ENCODE data around the gene TCEANC2.

Gene TCEANC2

GRCh38 chr1:54094001-54094729 lies 40.8 kb downstream of the TCEANC2 start:
- TF ChIP-seq GATA3 (IDR thresholded peaks at IDR 0.05; ENCODE audit: low read depth, low read length) (no peak), GATA2 (IDR thresholded peaks at IDR 0.05; ENCODE audit: low read depth, low read length) (no peak)

DNA sequence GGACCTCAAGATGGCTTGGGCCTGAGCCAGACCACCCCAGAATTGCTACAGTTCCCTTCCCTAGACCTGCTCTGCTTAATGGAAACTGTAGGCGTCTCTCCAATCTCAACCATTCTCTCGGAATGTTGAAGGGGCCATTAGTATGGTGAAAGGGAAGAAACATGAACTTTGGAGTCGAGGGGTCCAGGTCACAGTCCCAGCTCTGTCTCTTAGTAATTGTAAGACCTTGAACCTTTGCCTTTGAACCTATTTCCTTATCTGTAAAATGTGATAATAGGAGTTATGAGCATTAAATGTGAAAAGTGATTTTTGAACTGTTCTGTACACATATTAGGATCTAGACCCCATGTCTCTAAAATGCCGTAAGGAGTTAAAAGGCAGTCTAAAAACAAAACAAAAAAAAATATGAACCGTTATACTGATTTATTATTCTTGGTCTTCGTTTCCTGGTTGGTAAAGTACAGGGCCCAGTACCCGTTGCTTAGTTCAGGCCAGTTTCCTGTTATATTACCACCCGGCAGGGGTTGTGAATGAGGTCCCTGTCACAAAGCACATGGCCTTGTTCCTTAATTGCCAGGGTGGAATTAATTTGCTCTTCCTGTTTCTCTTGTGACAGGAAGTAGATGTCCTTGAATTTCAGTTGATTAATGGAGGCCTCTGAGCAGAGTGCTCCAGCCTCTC lies 42.3 kb downstream of the TCEANC2 start:
- no peak for TF ChIP-seq GATA2 (IDR thresholded peaks at IDR 0.05; ENCODE audit: low read depth, low read length)
- TF ChIP-seq GATA3 (IDR thresholded peaks at IDR 0.05; ENCODE audit: low read depth, low read length), result no peak

GRCh38 chr1:54096227-54096876 lies 42.9 kb downstream of the TCEANC2 start:
- TF ChIP-seq GATA3 (IDR thresholded peaks at IDR 0.05; ENCODE audit: low read depth, low read length), result no peak
- TF ChIP-seq GATA2 (IDR thresholded peaks at IDR 0.05; ENCODE audit: low read depth, low read length), result no peak

DNA sequence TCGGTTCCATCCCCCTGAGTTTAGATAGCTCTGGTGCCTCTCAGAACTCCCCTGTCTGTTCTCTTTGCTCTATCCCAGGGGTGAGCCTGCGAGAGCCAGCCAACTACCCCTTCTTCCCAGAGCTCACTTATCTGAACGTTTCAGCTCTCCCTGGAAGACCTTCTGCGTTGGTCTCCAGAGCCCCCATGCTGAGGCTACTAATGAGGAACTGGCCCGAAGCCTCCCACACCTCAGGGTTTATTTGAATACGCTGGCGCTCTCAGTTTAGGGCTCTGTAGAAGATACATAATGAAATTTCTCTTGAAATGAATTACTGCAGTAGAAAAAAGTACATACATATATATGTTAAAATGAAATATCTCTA lies 43.5 kb downstream of the TCEANC2 start:
- TF ChIP-seq GATA3 (IDR thresholded peaks at IDR 0.05; ENCODE audit: low read depth, low read length) (no peak), GATA2 (IDR thresholded peaks at IDR 0.05; ENCODE audit: low read depth, low read length) (no peak)

GRCh38 chr1:54099061-54099610 lies 45.7 kb downstream of the TCEANC2 start:
- TF ChIP-seq GATA2 (IDR thresholded peaks at IDR 0.05; ENCODE audit: low read depth, low read length) (no peak), GATA3 (IDR thresholded peaks at IDR 0.05; ENCODE audit: low read depth, low read length) (no peak)

- TF ChIP-seq GATA3 (IDR thresholded peaks at IDR 0.05; ENCODE audit: low read depth, low read length) (no peak), GATA2 (IDR thresholded peaks at IDR 0.05; ENCODE audit: low read depth, low read length) (no peak)
Measured at GRCh38 chr1:54100500-54100899, 47.1 kb downstream of the TCEANC2 start.

- TF ChIP-seq GATA2 (IDR thresholded peaks at IDR 0.05; ENCODE audit: low read depth, low read length), result no peak
- no peak for TF ChIP-seq GATA3 (IDR thresholded peaks at IDR 0.05; ENCODE audit: low read depth, low read length)
Measured at GRCh38 chr1:54103414-54103813, 50.0 kb downstream of the TCEANC2 start.

GRCh38 chr1:54105080-54105479 lies 51.7 kb downstream of the TCEANC2 start:
- no peak for TF ChIP-seq GATA2 (IDR thresholded peaks at IDR 0.05; ENCODE audit: low read depth, low read length)

GRCh38 chr1:54105736-54106269 lies 52.4 kb downstream of the TCEANC2 start:
- no peak for TF ChIP-seq GATA3 (IDR thresholded peaks at IDR 0.05; ENCODE audit: low read depth, low read length)
- no peak for TF ChIP-seq GATA2 (IDR thresholded peaks at IDR 0.05; ENCODE audit: low read depth, low read length)

DNA sequence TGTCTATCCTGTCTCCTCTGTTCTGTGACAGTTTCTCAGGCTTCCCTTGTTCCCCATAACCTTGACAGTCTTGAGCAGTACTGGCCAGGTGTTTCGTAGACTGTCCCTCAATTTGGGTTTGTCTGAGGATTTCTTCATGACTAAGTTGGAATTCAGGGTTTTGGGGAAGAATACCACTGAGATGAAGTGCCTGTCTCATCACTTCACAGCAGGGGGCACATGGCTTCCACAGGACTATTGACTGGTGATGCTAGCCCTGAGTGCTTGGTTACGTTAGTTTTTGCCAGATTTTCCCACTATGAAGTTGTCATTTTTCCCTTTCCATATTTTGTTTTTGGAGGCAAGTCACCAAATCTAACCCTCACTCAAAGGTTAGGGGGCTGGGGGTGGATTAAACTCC lies 53.7 kb downstream of the TCEANC2 start:
- TF ChIP-seq GATA2 (IDR thresholded peaks at IDR 0.05; ENCODE audit: low read depth, low read length), result no peak
- no peak for TF ChIP-seq GATA3 (IDR thresholded peaks at IDR 0.05; ENCODE audit: low read depth, low read length)

DNA sequence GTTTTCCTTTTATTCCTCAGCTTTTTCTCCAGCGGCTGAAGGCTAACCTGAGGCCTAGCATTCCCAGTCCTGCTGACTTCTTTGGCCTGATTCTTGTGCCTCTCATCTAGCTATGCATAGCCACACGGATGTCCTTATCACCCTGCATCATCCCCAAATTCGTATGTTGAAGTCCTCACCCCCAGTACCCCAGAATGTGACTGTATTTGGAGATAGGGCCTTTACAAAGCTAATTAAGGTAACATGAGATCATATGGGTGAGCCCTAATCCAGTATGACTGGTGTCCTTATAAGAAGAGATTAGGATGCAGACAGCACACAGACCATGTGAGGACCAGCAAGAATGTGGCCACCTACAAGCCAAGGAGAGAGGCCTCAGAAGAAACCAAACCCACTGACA lies 54.7 kb downstream of the TCEANC2 start:
- TF ChIP-seq GATA3 (IDR thresholded peaks at IDR 0.05; ENCODE audit: low read depth, low read length) (no peak), GATA2 (IDR thresholded peaks at IDR 0.05; ENCODE audit: low read depth, low read length) (no peak)

- no peak for TF ChIP-seq GATA2 (IDR thresholded peaks at IDR 0.05; ENCODE audit: low read depth, low read length)
- no peak for TF ChIP-seq GATA3 (IDR thresholded peaks at IDR 0.05; ENCODE audit: low read depth, low read length)
Measured at GRCh38 chr1:54109129-54110090, 56.0 kb downstream of the TCEANC2 start.

- TF ChIP-seq GATA3 (IDR thresholded peaks at IDR 0.05; ENCODE audit: low read depth, low read length) (no peak), GATA2 (IDR thresholded peaks at IDR 0.05; ENCODE audit: low read depth, low read length) (no peak)
Measured at GRCh38 chr1:54110996-54111395, 57.6 kb downstream of the TCEANC2 start.

Measured in SH-SY5Y (cell line).